GM19328 (cell line): Measurements from ENCODE around the gene EVX2.

Experiments used
- ATAC-seq: cut with Tn5 transposase; IDR thresholded peaks from one replicate; pipeline ENCODE4 v1.9.1; 2021; ENCODE audit warnings: mild to moderate bottlenecking, moderate library complexity; ENCODE audit not compliant: unreplicated experiment

The EVX2 gene

DNA sequence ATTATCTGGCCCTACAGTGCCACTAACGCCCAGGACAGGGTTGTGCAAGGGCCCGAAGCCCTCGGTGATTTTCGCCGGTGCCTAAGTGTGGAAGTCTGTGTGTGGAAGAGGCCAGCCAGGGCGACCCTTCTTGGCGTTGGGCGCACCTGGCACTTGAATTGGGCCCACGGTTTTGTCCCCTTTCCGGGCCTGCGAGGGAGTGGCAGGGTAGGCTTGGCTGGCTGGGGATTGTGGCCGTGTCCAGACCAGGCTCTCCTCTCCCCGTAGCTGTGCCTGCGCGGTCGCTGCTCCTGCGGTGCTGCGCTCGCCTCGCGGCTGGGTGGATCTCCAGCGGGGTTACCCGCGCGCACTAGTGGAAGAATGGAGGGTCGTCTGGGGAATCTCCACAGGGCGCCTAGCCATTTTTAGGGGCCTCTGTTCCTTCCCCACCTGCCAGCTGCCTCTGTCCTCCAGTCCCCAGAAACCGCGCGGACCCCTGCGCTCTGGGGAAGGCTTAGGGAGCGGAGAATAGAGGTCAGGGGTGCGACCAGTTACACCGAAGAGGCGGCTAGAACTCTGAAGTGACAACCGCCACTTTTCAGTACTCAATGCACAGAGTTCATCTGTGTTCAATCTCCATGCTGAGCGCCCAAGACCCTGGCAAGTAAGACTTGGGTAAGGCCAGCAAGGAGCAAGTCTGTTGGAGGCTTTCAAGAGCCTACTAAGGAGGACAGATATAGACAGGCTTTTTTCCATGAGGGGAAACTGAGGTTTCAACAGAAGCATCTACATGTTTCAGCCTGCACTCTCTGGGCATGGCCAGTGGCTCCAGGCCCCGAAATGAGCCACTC, 16.0 kb downstream of the EVX2 start:
- no peak for ATAC-seq

GRCh38 chr2:176066645-176067588, 16.8 kb downstream of the EVX2 start:
- no peak for ATAC-seq

DNA sequence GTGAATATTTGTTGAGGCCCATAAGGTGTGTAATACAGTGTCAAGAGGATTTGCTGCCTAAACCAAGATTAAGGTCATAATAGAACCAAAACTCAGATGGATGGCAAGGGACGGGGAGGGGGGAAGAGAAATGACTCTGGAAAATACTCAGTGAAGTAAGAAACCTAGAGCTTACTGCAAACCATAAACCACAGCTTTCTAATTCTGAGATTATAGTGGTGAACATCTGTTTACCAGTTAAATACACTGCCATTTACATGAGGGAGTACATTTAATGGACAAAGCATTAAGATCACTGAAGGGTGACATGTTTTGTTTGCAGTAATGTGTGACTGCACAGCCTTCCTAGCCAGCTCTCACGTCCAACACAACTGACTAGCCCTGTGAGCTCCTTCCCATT, 19.8 kb downstream of the EVX2 start:
- ATAC-seq = no peak

- ATAC-seq = no peak
These were observed 27.4 kb downstream of the EVX2 start for GRCh38 chr2:176056406-176056805.

DNA sequence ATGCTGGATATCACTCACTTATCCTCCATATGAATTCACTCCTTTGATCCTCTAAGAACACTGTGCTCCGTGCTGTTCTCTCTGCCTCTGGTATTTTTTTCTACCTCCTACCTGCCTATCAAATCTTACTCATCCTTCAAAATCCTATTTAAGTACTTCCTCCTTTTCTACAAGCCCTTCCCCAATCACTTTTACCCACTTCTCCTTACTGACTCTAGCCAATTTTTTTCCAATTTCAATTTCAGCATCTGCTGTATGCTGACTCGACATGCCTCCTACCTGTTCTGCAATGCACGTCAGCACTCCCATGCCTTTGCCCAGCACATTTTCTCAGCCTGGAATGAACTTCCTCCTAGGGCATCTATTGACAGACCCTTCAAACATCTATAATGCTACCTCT, 44.4 kb downstream of the EVX2 start:
- no peak for ATAC-seq

DNA sequence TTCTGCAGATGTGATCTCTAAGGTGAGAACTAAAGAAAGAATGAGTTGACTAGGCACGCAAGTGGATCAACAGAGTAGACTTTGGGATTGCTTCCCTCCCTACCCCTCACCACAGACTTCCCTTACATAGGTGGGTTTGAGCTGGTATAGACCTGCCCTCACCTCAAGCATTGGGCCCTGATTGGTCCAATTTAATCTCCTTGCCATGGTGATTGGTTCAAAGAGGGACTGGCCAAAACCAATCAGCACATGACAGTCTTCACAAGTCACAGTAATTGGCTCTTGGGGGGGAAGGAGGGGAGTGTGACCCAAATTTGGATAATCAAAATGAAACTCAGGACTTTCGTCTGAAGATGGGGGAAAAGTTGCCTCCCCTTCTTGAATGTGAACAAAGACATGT, 45.1 kb downstream of the EVX2 start:
- ATAC-seq = no peak

- ATAC-seq = no peak
These were observed 48.6 kb downstream of the EVX2 start for GRCh38 chr2:176035013-176035691.

DNA sequence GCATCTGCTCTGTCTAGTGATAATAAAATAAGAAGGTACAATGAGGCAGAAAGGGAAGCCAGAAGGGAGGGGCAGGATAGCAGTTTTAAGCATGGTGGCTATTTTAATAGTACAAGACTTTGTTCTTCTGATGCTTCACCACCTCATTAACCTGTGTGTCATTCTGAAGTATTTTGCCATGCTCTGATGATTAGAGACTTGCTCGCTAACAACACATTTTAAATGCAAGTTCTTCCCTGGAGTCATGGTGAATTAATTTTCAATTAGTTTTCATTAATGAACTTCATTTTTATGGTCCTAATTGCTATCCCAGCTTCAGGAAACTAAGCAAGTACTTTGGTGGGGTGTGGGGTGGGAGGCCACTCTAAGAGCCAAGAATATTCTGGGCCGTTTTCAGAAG, 56.0 kb downstream of the EVX2 start:
- no peak for ATAC-seq
